Mammary epithelial cell (primary cell): ENCODE data around the gene CACYBP.

Experiments used
- CTCF ChIP-seq, 2 donors: IDR thresholded peaks in 1 of 2; conservative IDR thresholded peaks in 1 of 2; 2 replicates each; pipeline ENCODE4 v1.5.1; 2011 to 2012; ENCODE audit warnings: inconsistent platforms in 2 of 2, low read length in 2 of 2, mild to moderate bottlenecking in 2 of 2, control low read depth in 1 of 2, low read depth in 1 of 2; ENCODE audit not compliant: insufficient read depth in 1 of 2; ENCODE audit errors: extremely low read depth in 1 of 2
- EZH2 ChIP-seq: IDR thresholded peaks from 2 replicates; pipeline ENCODE4 v1.6.1; 2012; ENCODE audit warnings: low read length, inconsistent platforms, borderline replicate concordance

GRCh38 chr1:174995916-174996315 is 3.8 kb upstream of the CACYBP start:
- TF ChIP-seq CTCF (conservative IDR thresholded peaks at IDR 0.05 in 1 of 2, IDR thresholded peaks at IDR 0.05 in 1 of 2; ENCODE audit: extremely low read depth in 1 of 2, insufficient read depth in 1 of 2, low read depth in 1 of 2, low read length in 2 of 2) (no peak), EZH2 (no peak)
